GM12878 (cell line): ENCODE measurements around the gene ZNF775. TPM values are rescaled to one million over a fixed set of nuclear protein-coding genes. Genes with fewer than 3 reads are reported as not detected.
A peak's percentile ranks its signal among the peaks of the same experiment; 100 is the strongest.

Experiments
- ATAC-seq: fragments of 200-7000 bp; cut with Tn5 transposase; 3 replicates; pipeline ENCODE4 v1.9.1; 2020; ENCODE audit warnings: mild to moderate bottlenecking, moderate library complexity
- BruUV-seq: library from RNA; stranded (reverse); fragments of 400-500 nt; replicated peaks from 2 replicates; lab custom pipeline; 2021; lab: Mats Ljungman, UMichigan
- CTCF ChIA-PET: fragments of 300-600 bp; sonication (Branson Sonifier 250); formaldehyde crosslinking; extraction: SDS; loops from one replicate; lab custom pipeline; 2021; ENCODE audit warnings: inconsistent platforms; lab: Yijun Ruan, JAX
- POLR2A ChIA-PET: fragments of 350-600 bp; formaldehyde crosslinking; extraction: SDS; loops from one replicate; lab custom pipeline; 2021; ENCODE audit warnings: inconsistent platforms; lab: Charles Lee
- RAD21 ChIA-PET: fragments of 300-600 bp; sonication (Branson Sonifier 250); formaldehyde crosslinking; loops from one replicate; lab custom pipeline; 2023; ENCODE audit warnings: antibody characterized with exemption; ENCODE audit not compliant: unreplicated experiment; lab: Charles Lee
- SMC1A ChIA-PET: fragments of 300-600 bp; sonication (Branson Sonifier 250); formaldehyde crosslinking; loops from one replicate; lab custom pipeline; 2023; ENCODE audit not compliant: unreplicated experiment, uncharacterized antibody; lab: Charles Lee
- DNase-seq: peaks from one replicate; pipeline ENCODE4 v3.0.0-alpha.2; 2011; ENCODE audit warnings: low read depth, low spot score
- FAIRE-seq: peaks from 3 replicates; lab custom pipeline; 2011; peaks lifted over from hg19 to GRCh38; lab: Jason Lieb, UNC
- H2AFZ ChIP-seq: 2 replicates; pipeline ENCODE4 v1.6.0; 2011; ENCODE audit warnings: low read depth, low read length, control low read depth; ENCODE audit not compliant: control insufficient read depth
- H3K27ac ChIP-seq: 2 replicates; pipeline ENCODE4 v1.5.1; 2011; ENCODE audit warnings: control low read depth; ENCODE audit not compliant: control insufficient read depth, insufficient read depth
- H3K27me3 ChIP-seq, 2 experiments: replicated peaks in 1 of 2; 2 replicates each; pipeline versions ENCODE4 v1.6.0 to v1.6.1; 2011; ENCODE audit warnings: low read length in 1 of 2; ENCODE audit not compliant: control insufficient read depth in 2 of 2, insufficient read depth in 2 of 2
- H3K36me3 ChIP-seq, 2 experiments: 2 replicates each; pipeline ENCODE4 v1.5.1; 2011; ENCODE audit warnings: low read length in 1 of 2; ENCODE audit not compliant: control insufficient read depth in 2 of 2, insufficient read depth in 2 of 2
- H3K4me1 ChIP-seq: 2 replicates; pipeline ENCODE4 v1.6.1; 2011; ENCODE audit warnings: mild to moderate bottlenecking, low read length, moderate library complexity, mixed read lengths; ENCODE audit not compliant: control insufficient read depth, insufficient read depth
- H3K4me2 ChIP-seq: 2 replicates; pipeline ENCODE4 v1.6.0; 2011; ENCODE audit warnings: control low read depth; ENCODE audit not compliant: control insufficient read depth, insufficient read depth
- H3K4me3 ChIP-seq: fragments of 200-600 bp; sonication (generic); 2 replicates; pipeline ENCODE4 v1.5.1; 2016
- H3K79me2 ChIP-seq: 2 replicates; pipeline ENCODE4 v1.6.0; 2011; ENCODE audit warnings: low read length; ENCODE audit not compliant: control insufficient read depth, insufficient read depth
- H3K9ac ChIP-seq: 2 replicates; pipeline ENCODE4 v1.8.0; 2011; ENCODE audit warnings: low read length, control low read depth, mixed read lengths; ENCODE audit not compliant: control insufficient read depth, insufficient read depth
- H3K9me3 ChIP-seq: replicated peaks from 3 replicates; pipeline ENCODE4 v1.5.1; 2011; ENCODE audit warnings: mild to moderate bottlenecking, low read length; ENCODE audit not compliant: control insufficient read depth, insufficient read depth
- H4K20me1 ChIP-seq: 2 replicates; pipeline ENCODE4 v1.6.0; 2011; ENCODE audit not compliant: control insufficient read depth, insufficient read depth
- BMI1 ChIP-seq: fragments of 450-650 bp; IDR thresholded peaks from 2 replicates; pipeline ENCODE4 v1.6.1; 2016; ENCODE audit warnings: mild to moderate bottlenecking, moderate library complexity, borderline replicate concordance
- BRCA1 ChIP-seq: IDR thresholded peaks from 2 replicates; pipeline ENCODE4 v1.6.1; 2011; ENCODE audit warnings: low read depth, low read length, improper control_type of control experiment
- CEBPB ChIP-seq, 2 experiments: fragments of 150-350 bp in 1 of 2; IDR thresholded peaks; 2 replicates each; pipeline ENCODE4 v1.6.1; 2012 to 2014; ENCODE audit warnings: low read depth in 2 of 2, low read length in 2 of 2, borderline replicate concordance in 1 of 2, inconsistent platforms in 1 of 2
- CHD2 ChIP-seq: IDR thresholded peaks from 2 replicates; pipeline ENCODE4 v1.6.1; 2011; ENCODE audit warnings: low read depth, low read length, improper control_type of control experiment, borderline replicate concordance
- EGR1 ChIP-seq, 2 experiments: IDR thresholded peaks; 1 replicate in 1 of 2; 2 replicates in 1 of 2; pipeline ENCODE4 v1.6.1; 2011 to 2012; ENCODE audit warnings: low read depth in 2 of 2, low read length in 2 of 2, borderline replicate concordance in 1 of 2, mild to moderate bottlenecking in 1 of 2, moderate library complexity in 1 of 2
- ETV6 ChIP-seq, 2 experiments: fragments of 450-650 bp in 1 of 2; IDR thresholded peaks in 1 of 2; conservative IDR thresholded peaks in 1 of 2; 2 replicates each; pipeline ENCODE4 v1.6.1; 2014; ENCODE audit warnings: antibody characterized with exemption in 1 of 2, borderline replicate concordance in 1 of 2, low read depth in 1 of 2, mild to moderate bottlenecking in 1 of 2, moderate library complexity in 1 of 2
- FOXK2 ChIP-seq: fragments of 450-650 bp; IDR thresholded peaks from 2 replicates; pipeline ENCODE4 v1.6.1; 2017; ENCODE audit warnings: mild to moderate bottlenecking, moderate library complexity
- IKZF1 ChIP-seq: fragments of 450-650 bp; conservative IDR thresholded peaks from 2 replicates; pipeline ENCODE4 v1.6.1; 2017; ENCODE audit warnings: antibody characterized with exemption, mild to moderate bottlenecking
- IRF4 ChIP-seq: IDR thresholded peaks from 2 replicates; pipeline ENCODE4 v1.6.1; 2011; ENCODE audit warnings: low read depth, low read length
- KAT2A ChIP-seq: conservative IDR thresholded peaks from 2 replicates; pipeline ENCODE4 v1.6.1; 2011; ENCODE audit warnings: low read depth, low read length; ENCODE audit not compliant: control insufficient read depth
- KLF5 ChIP-seq: fragments of 450-650 bp; IDR thresholded peaks from 2 replicates; pipeline ENCODE4 v1.6.1; 2014; ENCODE audit warnings: mild to moderate bottlenecking; ENCODE audit not compliant: partially characterized antibody
- MAX ChIP-seq: IDR thresholded peaks from 2 replicates; pipeline ENCODE4 v1.6.1; 2012; ENCODE audit warnings: low read depth, low read length, improper control_type of control experiment
- NFYB ChIP-seq: IDR thresholded peaks from 2 replicates; pipeline ENCODE4 v1.6.1; 2011; ENCODE audit warnings: low read depth, mild to moderate bottlenecking, low read length, improper control_type of control experiment, moderate library complexity; ENCODE audit not compliant: insufficient read depth
- PAX5 ChIP-seq: IDR thresholded peaks from 2 replicates; pipeline ENCODE4 v1.6.1; 2011; ENCODE audit warnings: low read depth, low read length, borderline replicate concordance
- SMC3 ChIP-seq: IDR thresholded peaks from 2 replicates; pipeline ENCODE4 v1.6.1; 2011; ENCODE audit warnings: low read length, improper control_type of control experiment, borderline replicate concordance
- TAF1 ChIP-seq: IDR thresholded peaks from 2 replicates; pipeline ENCODE4 v1.6.1; 2011; ENCODE audit warnings: mild to moderate bottlenecking, low read depth, low read length, borderline replicate concordance
- TBL1XR1 ChIP-seq: IDR thresholded peaks from 2 replicates; pipeline ENCODE4 v1.6.1; 2012; ENCODE audit warnings: low read depth, low read length, improper control_type of control experiment
- TCF3 ChIP-seq: IDR thresholded peaks from 2 replicates; pipeline ENCODE4 v1.6.1; 2012; ENCODE audit warnings: low read depth, mild to moderate bottlenecking, low read length, borderline replicate concordance; ENCODE audit not compliant: insufficient read depth
- YY1 ChIP-seq: IDR thresholded peaks from 2 replicates; pipeline ENCODE4 v1.6.1; 2011; ENCODE audit warnings: low read depth, mild to moderate bottlenecking, low read length
- WGBS: methylation state at CpG from one replicate; pipeline ENCODE4 v1.1.6; 2016; ENCODE audit warnings: low lambda C conversion rate; ENCODE audit not compliant: insufficient replicate concordance, insufficient coverage; ENCODE audit errors: missing lambda C conversion rate; 5-methylcytosine and 5-hydroxymethylcytosine counted together
- in situ Hi-C: fragments of 300-500 bp; cut with MboI; formaldehyde crosslinking; loops from 9 replicates; pipeline ENCODE4 v1.14.3; 2018; ENCODE audit warnings: mixed read lengths
- intact Hi-C: fragments of 100-400 bp; cut with micrococcal nuclease; formaldehyde crosslinking; loops from one replicate; pipeline ENCODE4 v1.14.2; 2022; ENCODE audit not compliant: unreplicated experiment
- polyA plus RNA-seq, 11 experiments: library from polyadenylated mRNA; depleted of rRNA in 4 of 11; unstranded in 6 of 11; stranded (reverse) in 5 of 11; fragments of >200 nt; fragmentation: Nextera tagmentation in 4 of 11; fragmentation: Illumina TruSeq in 1 of 11; extraction: Ambion mirVana in 4 of 11; extraction: Trizol in 1 of 11; gene quantifications; 1 replicate in 1 of 11; 2 replicates in 10 of 11; pipeline versions ENCODE4 v1.2.1 to v1.2.3, GENCODE V29; 2011 to 2016; ENCODE audit warnings: inconsistent platforms in 2 of 11, missing spikeins in 2 of 11, low read depth in 1 of 11
- total RNA-seq, 4 experiments: library from RNA; depleted of rRNA in 3 of 4; stranded (reverse); fragments of >200 nt in 3 of 4; fragmentation: Illumina TruSeq in 1 of 4; extraction: Trizol in 1 of 4; gene quantifications; 2 replicates each; pipeline versions ENCODE4 v1.2.1 to v1.2.3, GENCODE V29; 2013 to 2021
- TF ChIP-seq, protein P1 (sequence below): IDR thresholded peaks from 2 replicates; pipeline ENCODE4 v1.6.1; 2011; ENCODE audit warnings: borderline replicate concordance, low read depth, mild to moderate bottlenecking, moderate library complexity, mixed read lengths, low read length; ENCODE audit not compliant: insufficient read depth; ENCODE audit errors: extremely low read length

Gene ZNF775
- total and polyA plus RNA-seq, 10 of the 15 experiments (the other 5 are each of a cell fraction or from before 2014, with no cell fraction given), result 0.05 to 14.3 (median 2.1) TPM

- TSS peak; percentile 32 for BruUV-seq
- H3K27ac ChIP-seq, result peak overlapping the region; percentile 27; the same call in 1 of the 2 replicates
- no peaks in the 10 kb centered on the region for H3K27me3 ChIP-seq
- ChIA-PET SMC1A (interaction anchor here (1.0 to 7.4 kb wide), 6 partner anchors 17 to 45 kb away, joined by 5 to 48 read pairs (median 8); no protein-coding TSS in a partner anchor), CTCF (interaction anchor here (1.1 to 11.6 kb wide), 3 partner anchors 18 to 50 kb away, joined by 3 to 72 read pairs (median 3); no protein-coding TSS in a partner anchor), RAD21 (interaction anchor here (0.6 to 1.9 kb wide), 3 partner anchors 20 to 31 kb away, joined by 3 to 10 read pairs (median 4); no protein-coding TSS in a partner anchor), POLR2A (interaction anchor here (1.1 to 2.5 kb wide), 3 partner anchors 10 to 27 kb away, joined by 6 to 12 read pairs (median 7); no protein-coding TSS in a partner anchor)
- H3K36me3 ChIP-seq, result peaks cover 0 to 12% of the 10 kb centered on the region in 2 experiments; a peak in 3 of 4 replicates
- no peak overlapping the region for H3K4me3 ChIP-seq
- DNase-seq, result no peak
- intact Hi-C loops (loop anchor here (2.0 kb wide), 1 partner anchor 20 kb away; no protein-coding TSS in a partner anchor), in situ Hi-C loops (loop anchor here (25.0 kb wide), 1 partner anchor 339 kb away; no protein-coding TSS in a partner anchor)
- no peak for FAIRE-seq
- H3K4me1 ChIP-seq, result peaks cover 37% of the 10 kb centered on the region
- H3K9ac ChIP-seq, result no peak overlapping the region
- WGBS, result 75% methylated on average over 15 of the region's 15 CpGs
- no peaks in the 10 kb centered on the region for H3K9me3 ChIP-seq
- peak; percentile 9 for ATAC-seq
- no peak overlapping the region for H2AFZ ChIP-seq
- peak overlapping the region; percentile 5; the same call in 1 of the 2 replicates for H3K4me2 ChIP-seq
- no peaks in the 10 kb centered on the region for H4K20me1 ChIP-seq
- H3K79me2 ChIP-seq, result peaks cover 2% of the 10 kb centered on the region; the same call in 1 of the 2 replicates
- TF ChIP-seq TBL1XR1, result no peak
- TF ChIP-seq TCF3, result no peak
- TF ChIP-seq MAX, result no peak
- TF ChIP-seq YY1, result no peak
- no peak for TF ChIP-seq CEBPB (IDR thresholded peaks at IDR 0.05; ENCODE audit: borderline replicate concordance in 1 of 2, low read depth in 2 of 2, low read length in 2 of 2)
- TF ChIP-seq, protein P1, sequence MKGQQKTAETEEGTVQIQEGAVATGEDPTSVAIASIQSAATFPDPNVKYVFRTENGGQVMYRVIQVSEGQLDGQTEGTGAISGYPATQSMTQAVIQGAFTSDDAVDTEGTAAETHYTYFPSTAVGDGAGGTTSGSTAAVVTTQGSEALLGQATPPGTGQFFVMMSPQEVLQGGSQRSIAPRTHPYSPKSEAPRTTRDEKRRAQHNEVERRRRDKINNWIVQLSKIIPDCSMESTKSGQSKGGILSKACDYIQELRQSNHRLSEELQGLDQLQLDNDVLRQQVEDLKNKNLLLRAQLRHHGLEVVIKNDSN, result no peak
- no peak for TF ChIP-seq SMC3
- 0 out of 2 replicates have a peak, but pooled peaks have one; percentile 17 for TF ChIP-seq CHD2
- no peak for TF ChIP-seq ETV6 (conservative IDR thresholded peaks at IDR 0.05 in 1 of 2, IDR thresholded peaks at IDR 0.05 in 1 of 2; ENCODE audit: borderline replicate concordance in 1 of 2, low read depth in 1 of 2)
- TF ChIP-seq BRCA1, result no peak
- no peak for TF ChIP-seq IKZF1
- TF ChIP-seq NFYB, result no peak
- no peak for TF ChIP-seq PAX5
- no peak for TF ChIP-seq IRF4
- TF ChIP-seq KAT2A, result no peak
- peak in 1 of 2 experiments; percentile 36; a peak in 1 of 3 replicates for TF ChIP-seq EGR1 (IDR thresholded peaks at IDR 0.05; ENCODE audit: borderline replicate concordance in 1 of 2, low read depth in 2 of 2, low read length in 2 of 2)
- no peak for TF ChIP-seq BMI1
- TF ChIP-seq KLF5, result no peak
- TF ChIP-seq TAF1, result no peak
- TF ChIP-seq FOXK2, result no peak
Measured at GRCh38 chr7:150400788-150401423, 21.8 kb downstream of the ZNF775 start.
